Measurements from ENCODE around the gene ARL5A. TPM values are rescaled to one million over a fixed set of nuclear protein-coding genes. Genes with fewer than 3 reads are reported as not detected.

Gene ARL5A
- total and polyA plus RNA-seq, 2 donors (not counting 3 experiments of a cell fraction or from before 2014, with no cell fraction given) = 25.8 to 73.2 TPM

- Histone ChIP-seq H3K9me3 (replicated peaks; ENCODE audit: control insufficient read depth, insufficient read depth, low read length) (no peaks in the 10 kb centered on the region), H3K27me3 (ENCODE audit: control insufficient read depth in 2 of 2, insufficient read depth in 2 of 2, low read length in 2 of 2) (peaks cover 4 to 8% of the 10 kb centered on the region in 2 experiments), H2AFZ (ENCODE audit: low read depth, low read length) (no peak overlapping the region), H3K9me1 (replicated peaks; ENCODE audit: control insufficient read depth, extremely low read depth, insufficient read depth, low read length) (no peaks in the 10 kb centered on the region), H4K20me1 (replicated peaks; ENCODE audit: control insufficient read depth, extremely low read depth, insufficient read depth, low read length) (no peaks in the 10 kb centered on the region), H3K79me2 (ENCODE audit: control insufficient read depth, insufficient read depth, low read length) (no peaks in the 10 kb centered on the region), H3K36me3 (ENCODE audit: control insufficient read depth in 2 of 2, extremely low read depth in 1 of 2, insufficient read depth in 2 of 2, low read length in 2 of 2) (no peaks in the 10 kb centered on the region), H3K27ac (ENCODE audit: insufficient read depth, low read depth, low read length) (no peak overlapping the region), H3K4me2 (ENCODE audit: insufficient read depth, low read length) (no peak overlapping the region), H3K4me1 (ENCODE audit: control insufficient read depth, extremely low read depth, insufficient read depth, low read length) (no peaks in the 10 kb centered on the region), H3K9ac (replicated peaks; ENCODE audit: extremely low read depth, insufficient read depth, low read length) (no peak overlapping the region), H3K4me3 (replicated peaks in 1 of 3; ENCODE audit: insufficient read depth in 1 of 3, low read depth in 1 of 3, low read length in 3 of 3) (no peak overlapping the region)
- POLR2A ChIA-PET = no interaction called here
- BruUV-seq (replicated peaks) = no TSS peak
- TF ChIP-seq CTCF (IDR thresholded peaks at IDR 0.05; ENCODE audit: extremely low read depth in 1 of 2, insufficient read depth in 1 of 2, low read depth in 1 of 2, low read length in 2 of 2) (no peak), POLR2AphosphoS5 (IDR thresholded peaks at IDR 0.05; ENCODE audit: insufficient read depth, low read depth, low read length) (no peak), POLR2A (IDR thresholded peaks at IDR 0.05; ENCODE audit: low read depth, low read length) (no peak), JUN (IDR thresholded peaks at IDR 0.05; ENCODE audit: borderline replicate concordance, insufficient read depth, insufficient read length, low read depth) (no peak)
- FAIRE-seq (no peak), DNase-seq (ENCODE audit: low read depth, low spot score) (no peak)
- CTCF ChIA-PET = no interaction called here
- dilution Hi-C loops (cut with MboI; ENCODE audit: extremely low pct_ligation_motif_present, low sequenced_read_pairs) (no loop called here), intact Hi-C loops (cut with micrococcal nuclease) (no loop called here)
Measured at GRCh38 chr2:151869291-151869690, 41.1 kb upstream of the ARL5A start.

- no peaks in the 10 kb centered on the region for H4K20me1 ChIP-seq (replicated peaks; ENCODE audit: control insufficient read depth, extremely low read depth, insufficient read depth, low read length)
- no peaks in the 10 kb centered on the region for H3K36me3 ChIP-seq (ENCODE audit: control insufficient read depth in 2 of 2, extremely low read depth in 1 of 2, insufficient read depth in 2 of 2, low read length in 2 of 2)
- no peaks in the 10 kb centered on the region for H3K9me3 ChIP-seq (replicated peaks; ENCODE audit: control insufficient read depth, insufficient read depth, low read length)
- CTCF ChIA-PET = interaction anchor here (1.3 to 1.8 kb wide), 2 partner anchors 11 to 15 kb away, joined by 3 to 5 read pairs; no protein-coding TSS in a partner anchor
- H3K9me1 ChIP-seq (replicated peaks; ENCODE audit: control insufficient read depth, extremely low read depth, insufficient read depth, low read length) = no peaks in the 10 kb centered on the region
- H3K79me2 ChIP-seq (ENCODE audit: control insufficient read depth, insufficient read depth, low read length) = no peaks in the 10 kb centered on the region
- H3K4me3 ChIP-seq (replicated peaks in 1 of 3; ENCODE audit: insufficient read depth in 1 of 3, low read depth in 1 of 3, low read length in 3 of 3) = no peak overlapping the region
- TF ChIP-seq FOS (IDR thresholded peaks at IDR 0.05; ENCODE audit: borderline replicate concordance, insufficient read depth, low read length) = no peak
- TF ChIP-seq GATA2 (IDR thresholded peaks at IDR 0.05; ENCODE audit: insufficient read depth, insufficient read length, low read depth, low read length) = no peak
- TF ChIP-seq CTCF (IDR thresholded peaks at IDR 0.05; ENCODE audit: extremely low read depth in 1 of 2, insufficient read depth in 1 of 2, low read depth in 1 of 2, low read length in 2 of 2) = no peak
- TF ChIP-seq EZH2 (IDR thresholded peaks at IDR 0.05; ENCODE audit: borderline replicate concordance, low read depth, low read length, severe bottlenecking) = no peak
- TF ChIP-seq POLR2A (IDR thresholded peaks at IDR 0.05; ENCODE audit: low read depth, low read length) = no peak
- no peak for TF ChIP-seq JUN (IDR thresholded peaks at IDR 0.05; ENCODE audit: borderline replicate concordance, insufficient read depth, insufficient read length, low read depth)
- no peak for TF ChIP-seq MYC (IDR thresholded peaks at IDR 0.05; ENCODE audit: low read depth, low read length)
- TF ChIP-seq POLR2AphosphoS5 (IDR thresholded peaks at IDR 0.05; ENCODE audit: insufficient read depth, low read depth, low read length) = no peak
- no peak for TF ChIP-seq MAX (IDR thresholded peaks at IDR 0.05; ENCODE audit: insufficient read depth, insufficient read length)
- BruUV-seq (replicated peaks) = no TSS peak
- peaks cover 0 to 8% of the 10 kb centered on the region in 2 experiments for H3K27me3 ChIP-seq (ENCODE audit: control insufficient read depth in 2 of 2, insufficient read depth in 2 of 2, low read length in 2 of 2)
- DNase-seq (ENCODE audit: low read depth, low spot score) (no peak), FAIRE-seq (no peak)
- H3K4me1 ChIP-seq (ENCODE audit: control insufficient read depth, extremely low read depth, insufficient read depth, low read length) = no peaks in the 10 kb centered on the region
- no peak overlapping the region for H3K4me2 ChIP-seq (ENCODE audit: insufficient read depth, low read length)
- dilution Hi-C loops (cut with MboI; ENCODE audit: extremely low pct_ligation_motif_present, low sequenced_read_pairs) (no loop called here), intact Hi-C loops (cut with micrococcal nuclease) (no loop called here)
- POLR2A ChIA-PET = no interaction called here
- H2AFZ ChIP-seq (ENCODE audit: low read depth, low read length) = no peak overlapping the region
- no peak overlapping the region for H3K9ac ChIP-seq (replicated peaks; ENCODE audit: extremely low read depth, insufficient read depth, low read length)
- H3K27ac ChIP-seq (ENCODE audit: insufficient read depth, low read depth, low read length) = no peak overlapping the region
Measured at GRCh38 chr2:151862700-151863099, 34.5 kb upstream of the ARL5A start.
